Ovary (tissue), 9 donors: ENCODE measurements around the gene DBF4B. TPM values are rescaled to one million over a fixed set of nuclear protein-coding genes. Genes with fewer than 3 reads are reported as not detected.

Experiments
- DNase-seq, 5 donors: peaks; one replicate each; pipeline ENCODE4 v3.0.0-alpha.2; 2019 to 2020
- H3K27ac ChIP-seq, 2 donors: fragments of 200-600 bp; one replicate each; pipeline versions ENCODE4 v1.5.1 to v1.8.0; 2019 to 2022
- H3K27me3 ChIP-seq: fragments of 200-600 bp; one replicate; pipeline ENCODE4 v1.8.0; 2022
- H3K36me3 ChIP-seq: fragments of 200-600 bp; sonication (generic); one replicate; pipeline ENCODE4 v1.5.1; 2019
- H3K4me1 ChIP-seq: one replicate; pipeline ENCODE4 v1.8.1; 2013; ENCODE audit warnings: mild to moderate bottlenecking, moderate library complexity; ENCODE audit not compliant: insufficient read depth
- H3K4me3 ChIP-seq: fragments of 200-600 bp; sonication (generic); one replicate; pipeline ENCODE4 v1.5.1; 2017
- H3K9me3 ChIP-seq, 2 donors: fragments of 200-600 bp in 1 of 2; sonication (generic) in 1 of 2; one replicate each; pipeline versions ENCODE4 v1.5.1 to v1.8.1; 2013 to 2019; ENCODE audit warnings: mild to moderate bottlenecking in 1 of 2, moderate library complexity in 1 of 2
- EP300 ChIP-seq: sonication (generic); formaldehyde crosslinking; IDR thresholded peaks from one replicate; pipeline ENCODE4 v1.6.1; 2017; ENCODE audit warnings: antibody characterized with exemption
- POLR2A ChIP-seq: fragments of 450-650 bp; IDR thresholded peaks from one replicate; pipeline ENCODE4 v1.6.1; 2017; ENCODE audit warnings: antibody characterized with exemption, mild to moderate bottlenecking, moderate library complexity
- WGBS, 3 donors: extraction: QIAGEN DNeasy Blood & Tissue Kit in 1 of 3; methylation state at CpG; one replicate each; pipeline versions ENCODE4 v1.1.5 to v1.1.7; 2013 to 2017; 5-methylcytosine and 5-hydroxymethylcytosine counted together
- intact Hi-C, 4 donors: fragments of 100-400 bp; cut with DNase I; formaldehyde crosslinking; loops; one replicate each; pipeline versions ENCODE4 v1.11.0 to v1.15.1; 2022 to 2023
- polyA plus RNA-seq, 2 donors: library from polyadenylated mRNA; stranded (reverse); fragments of 200-250 nt in 1 of 2; fragments of 350-450 nt in 1 of 2; fragmentation: Illumina TruSeq in 1 of 2; extraction: RNeasy Lipid Tissue Mini Kit (QIAGEN cat#74804) in 1 of 2; gene quantifications; one replicate each; pipeline ENCODE4 v1.2.3, GENCODE V29; 2013 to 2014
- total RNA-seq, 7 donors: library from RNA; depleted of rRNA in 2 of 7; stranded (reverse); fragments of >200 nt in 2 of 7; fragmentation: NEBNext Ultra II Directional in 3 of 7; extraction: Animal tissue kit (Norgen Biotek cat#: 25700) in 3 of 7; gene quantifications; one replicate each; pipeline versions ENCODE4 v1.1.0 to v1.2.4, GENCODE V29; 2016 to 2023
- TF ChIP-seq, protein P1 (sequence below), 3 donors: fragments of 450-650 bp in 2 of 3; fragments of 200-600 bp in 1 of 3; IDR thresholded peaks; one replicate each; pipeline versions ENCODE4 v1.5.1 to v1.8.0; 2016 to 2022; ENCODE audit warnings: antibody characterized with exemption in 3 of 3, mild to moderate bottlenecking in 1 of 3
- donor health status: DM: no; HTN: no; CAD: no; lungs with moderate emphysema.
- donor health status: DM: no; HTN: no; CAD: no.
- donor health status: Bipolar disorder and iron deficiency.
- donor health status: DM: yes; HTN: yes; CAD: no.
- donor health status: DM: no; HTN: no; CAD: no.
- donor health status: DM: yes; HTN: yes; CAD: no.

DBF4B gene
- total and polyA plus RNA-seq, 9 donors = 3.1 to 9.7 (median 6.7) TPM

GRCh38 chr17:44772308-44773045 lies 64.0 kb downstream of the DBF4B start:
- Histone ChIP-seq H3K36me3 (no peaks in the 10 kb centered on the region), H3K27ac (no peak overlapping the region), H3K4me3 (no peak overlapping the region), H3K27me3 (no peaks in the 10 kb centered on the region), H3K4me1 (no peaks in the 10 kb centered on the region), H3K9me3 (no peaks in the 10 kb centered on the region)
- 58 to 66% (median 64%) methylated on average over 19 to 21 of the region's 21 CpGs for WGBS, 3 donors
- intact Hi-C loops = loop anchor here in 3 of 4 donors (10.0 kb wide), 1 partner anchor 252 kb away; no protein-coding TSS in a partner anchor
- TF ChIP-seq POLR2A = no peak
- no peak for TF ChIP-seq EP300
- TF ChIP-seq, protein P1, sequence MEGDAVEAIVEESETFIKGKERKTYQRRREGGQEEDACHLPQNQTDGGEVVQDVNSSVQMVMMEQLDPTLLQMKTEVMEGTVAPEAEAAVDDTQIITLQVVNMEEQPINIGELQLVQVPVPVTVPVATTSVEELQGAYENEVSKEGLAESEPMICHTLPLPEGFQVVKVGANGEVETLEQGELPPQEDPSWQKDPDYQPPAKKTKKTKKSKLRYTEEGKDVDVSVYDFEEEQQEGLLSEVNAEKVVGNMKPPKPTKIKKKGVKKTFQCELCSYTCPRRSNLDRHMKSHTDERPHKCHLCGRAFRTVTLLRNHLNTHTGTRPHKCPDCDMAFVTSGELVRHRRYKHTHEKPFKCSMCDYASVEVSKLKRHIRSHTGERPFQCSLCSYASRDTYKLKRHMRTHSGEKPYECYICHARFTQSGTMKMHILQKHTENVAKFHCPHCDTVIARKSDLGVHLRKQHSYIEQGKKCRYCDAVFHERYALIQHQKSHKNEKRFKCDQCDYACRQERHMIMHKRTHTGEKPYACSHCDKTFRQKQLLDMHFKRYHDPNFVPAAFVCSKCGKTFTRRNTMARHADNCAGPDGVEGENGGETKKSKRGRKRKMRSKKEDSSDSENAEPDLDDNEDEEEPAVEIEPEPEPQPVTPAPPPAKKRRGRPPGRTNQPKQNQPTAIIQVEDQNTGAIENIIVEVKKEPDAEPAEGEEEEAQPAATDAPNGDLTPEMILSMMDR (IDR thresholded peaks at IDR 0.05) = no peak
- DNase-seq = peak in 2 of 5 donors; percentile 30 to 32

GRCh38 chr17:44773140-44773539 lies 64.7 kb downstream of the DBF4B start:
- Histone ChIP-seq H3K4me1 (no peaks in the 10 kb centered on the region), H3K36me3 (no peaks in the 10 kb centered on the region), H3K27ac (no peak overlapping the region), H3K9me3 (no peaks in the 10 kb centered on the region), H3K4me3 (no peak overlapping the region), H3K27me3 (no peaks in the 10 kb centered on the region)
- intact Hi-C loops = loop anchor here in 3 of 4 donors (10.0 kb wide), 1 partner anchor 252 kb away; no protein-coding TSS in a partner anchor
- DNase-seq = no peak
- WGBS, 3 donors = 60 to 68% (median 64%) methylated on average over 3 to 6 of the region's 6 CpGs
- TF ChIP-seq, protein P1 (IDR thresholded peaks at IDR 0.05) = no peak
- TF ChIP-seq EP300 (no peak), POLR2A (no peak)

GRCh38 chr17:44774271-44775135 lies 66.0 kb downstream of the DBF4B start:
- H3K4me3 ChIP-seq = peak overlapping the region; percentile 39
- no peaks in the 10 kb centered on the region for H3K9me3 ChIP-seq
- no peaks in the 10 kb centered on the region for H3K36me3 ChIP-seq
- no peak overlapping the region for H3K27ac ChIP-seq
- 16 to 21% (median 19%) methylated on average over 35 to 42 of the region's 42 CpGs for WGBS, 3 donors
- intact Hi-C loops = loop anchor here (1.0 to 10.0 kb wide), 5 partner anchors 90 to 250 kb away; no protein-coding TSS in a partner anchor
- H3K27me3 ChIP-seq = no peaks in the 10 kb centered on the region
- H3K4me1 ChIP-seq = no peaks in the 10 kb centered on the region
- TF ChIP-seq, protein P1 (IDR thresholded peaks at IDR 0.05) = peak; percentile 85 to 97 (median 96)
- TF ChIP-seq EP300 = no peak
- DNase-seq = peak; percentile 73 to 92 (median 87)

- Histone ChIP-seq H3K27ac (no peak overlapping the region), H3K36me3 (no peaks in the 10 kb centered on the region), H3K9me3 (no peaks in the 10 kb centered on the region), H3K4me3 (peak overlapping the region; percentile 39), H3K27me3 (no peaks in the 10 kb centered on the region), H3K4me1 (no peaks in the 10 kb centered on the region)
- peak in 4 of 5 donors; percentile 95 to 97 (median 96) for DNase-seq
- intact Hi-C loops = loop anchor here (2.0 to 10.0 kb wide), 4 partner anchors 90 to 250 kb away; no protein-coding TSS in a partner anchor
- TF ChIP-seq EP300 (no peak), POLR2A (no peak)
- TF ChIP-seq, protein P1 (IDR thresholded peaks at IDR 0.05) = peak in 1 of 3 donors; percentile 1
- 0 to 1% (median 1%) methylated on average over 39 to 50 of the region's 50 CpGs for WGBS, 3 donors
Measured at GRCh38 chr17:44775136-44775837, 66.8 kb downstream of the DBF4B start.
